Breast epithelium (tissue), 3 donors: ENCODE results near the gene PDS5A.

Source experiments
- CTCF ChIP-seq, 3 donors: fragments of 450-650 bp; IDR thresholded peaks; one replicate each; pipeline ENCODE4 v1.5.1; 2016 to 2017; ENCODE audit warnings: antibody characterized with exemption in 3 of 3, mild to moderate bottlenecking in 3 of 3, moderate library complexity in 3 of 3
- POLR2A ChIP-seq: fragments of 450-650 bp; IDR thresholded peaks from one replicate; pipeline ENCODE4 v1.6.1; 2016; ENCODE audit warnings: antibody characterized with exemption, mild to moderate bottlenecking, moderate library complexity

GRCh38 chr4:39998659-39999345 is 21.1 kb upstream of the PDS5A start:
- TF ChIP-seq CTCF (IDR thresholded peaks at IDR 0.05) (no peak), POLR2A (no peak)
